Natural killer cell (primary cell): ENCODE data around the gene GYPB. TPM values are rescaled to one million over a fixed set of nuclear protein-coding genes. Genes with fewer than 3 reads are reported as not detected.
"Not testable (repeated sequence)": the region's sequence is repeated elsewhere in the genome, so short reads cannot be mapped to it uniquely, and the experiment has no call there.

Experiments used
- ATAC-seq, 3 donors: fragments of 150-1000 bp in 2 of 3; fragments of 200-7000 bp in 1 of 3; cut with Tn5 transposase; 1 replicate in 1 of 3; 2 replicates in 2 of 3; pipeline ENCODE4 v1.10.0; 2021; ENCODE audit warnings: mild to moderate bottlenecking in 2 of 3, moderate library complexity in 2 of 3
- DNase-seq, 2 donors: peaks; one replicate each; pipeline versions ENCODE4 v3.0.0 to v3.0.0-alpha.2; 2013 to 2021; ENCODE audit warnings: mixed read lengths in 1 of 2
- H3K27ac ChIP-seq: one replicate; pipeline ENCODE4 v1.5.1; 2013; ENCODE audit warnings: mild to moderate bottlenecking, low read length
- H3K27me3 ChIP-seq: one replicate; pipeline ENCODE4 v1.6.1; 2013; ENCODE audit warnings: low read length; ENCODE audit not compliant: control insufficient read depth, insufficient read depth
- H3K36me3 ChIP-seq: one replicate; pipeline ENCODE4 v1.6.1; 2013; ENCODE audit warnings: low read length; ENCODE audit not compliant: control insufficient read depth, insufficient read depth
- H3K4me1 ChIP-seq: one replicate; pipeline ENCODE4 v1.6.1; 2013; ENCODE audit warnings: low read length; ENCODE audit not compliant: control insufficient read depth, insufficient read depth
- H3K4me3 ChIP-seq: one replicate; pipeline ENCODE4 v1.5.1; 2013; ENCODE audit warnings: low read length
- H3K9me3 ChIP-seq: one replicate; pipeline ENCODE4 v1.6.1; 2013; ENCODE audit warnings: low read length; ENCODE audit not compliant: control insufficient read depth, insufficient read depth
- H3K27ac Mint-ChIP-seq, 2 donors: one replicate each; pipeline ENCODE4 v1.8.0; 2022; ENCODE audit warnings: mild to moderate bottlenecking in 2 of 2, mixed read lengths in 2 of 2, moderate library complexity in 1 of 2
- H3K27me3 Mint-ChIP-seq, 2 donors: one replicate each; pipeline ENCODE4 v1.8.0; 2022; ENCODE audit warnings: low read depth in 2 of 2, mixed read lengths in 2 of 2
- H3K36me3 Mint-ChIP-seq: one replicate; pipeline ENCODE4 v1.8.0; 2022; ENCODE audit warnings: mixed read lengths
- H3K4me1 Mint-ChIP-seq, 2 donors: one replicate each; pipeline ENCODE4 v1.8.0; 2022; ENCODE audit warnings: mixed read lengths in 2 of 2
- H3K4me3 Mint-ChIP-seq: one replicate; pipeline ENCODE4 v1.8.0; 2022; ENCODE audit warnings: mild to moderate bottlenecking, moderate library complexity, mixed read lengths
- H3K9me3 Mint-ChIP-seq, 2 donors: one replicate each; pipeline ENCODE4 v1.8.0; 2022; ENCODE audit warnings: mixed read lengths in 2 of 2
- WGBS: methylation state at CpG from one replicate; pipeline ENCODE4 v1.1.7; 2013; ENCODE audit warnings: missing lambda C conversion rate; ENCODE audit not compliant: insufficient coverage; 5-methylcytosine and 5-hydroxymethylcytosine counted together
- intact Hi-C: fragments of 100-400 bp; cut with micrococcal nuclease; formaldehyde crosslinking; loops from one replicate; pipeline ENCODE4 v1.14.2; 2022
- total RNA-seq, 4 donors: library from RNA; stranded (reverse); fragments of 120-200 nt in 1 of 4; gene quantifications; one replicate each; pipeline versions ENCODE4 v1.2.3 to v1.2.4, GENCODE V29; 2013 to 2022

The GYPB gene
- total RNA-seq, 3 donors from 2014 or later (not counting 1 experiment from before 2014, with no cell fraction given), result not detected

DNA sequence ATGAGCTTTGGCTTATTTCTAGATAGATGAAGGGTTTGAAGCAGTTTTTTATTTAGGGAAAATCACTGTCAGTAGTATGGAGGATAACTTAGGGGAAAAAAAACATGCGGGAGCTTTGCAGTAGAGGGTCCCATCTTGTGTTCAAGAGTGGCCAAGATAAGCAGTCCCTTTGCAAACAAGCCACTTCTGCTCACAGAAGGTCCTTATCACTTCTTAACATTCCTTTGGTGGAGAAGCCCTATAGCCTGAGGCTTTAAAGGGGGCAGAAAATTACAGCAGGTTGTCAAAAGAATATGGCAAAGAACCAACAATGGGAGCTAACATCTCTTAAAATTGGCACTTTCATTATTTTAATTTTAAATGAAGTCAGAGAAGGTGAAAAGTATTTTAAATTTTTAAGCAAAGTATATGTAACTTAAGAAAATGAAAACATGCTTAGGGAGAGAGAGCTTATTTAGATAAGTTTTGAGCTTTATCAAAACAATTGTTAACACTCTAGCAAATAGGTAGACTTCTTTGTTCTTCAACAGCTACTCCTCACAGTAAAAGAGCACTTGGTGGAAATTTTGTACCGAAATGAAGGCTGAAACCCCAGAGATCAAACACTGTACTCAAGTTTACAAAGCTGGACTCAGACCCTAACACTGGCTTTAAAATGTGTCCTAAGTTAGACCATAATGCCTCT lies 15.8 kb downstream of the GYPB start:
- H3K36me3 ChIP-seq, H3K27me3 Mint-ChIP-seq, ATAC-seq, H3K4me1 Mint-ChIP-seq, H3K27ac ChIP-seq, H3K4me3 ChIP-seq, H3K27ac Mint-ChIP-seq, H3K27me3 ChIP-seq, H3K4me3 Mint-ChIP-seq, H3K4me1 ChIP-seq, H3K36me3 Mint-ChIP-seq, intact Hi-C loops, H3K9me3 ChIP-seq, H3K9me3 Mint-ChIP-seq, DNase-seq: not testable (repeated sequence)
- 86% methylated on average over 2 of the region's 2 CpGs for WGBS

- H3K9me3 Mint-ChIP-seq, ATAC-seq, H3K27ac Mint-ChIP-seq, H3K27ac ChIP-seq, H3K4me3 Mint-ChIP-seq, H3K4me3 ChIP-seq, H3K36me3 Mint-ChIP-seq, H3K27me3 Mint-ChIP-seq, DNase-seq, H3K4me1 ChIP-seq, H3K27me3 ChIP-seq, H3K4me1 Mint-ChIP-seq, H3K36me3 ChIP-seq, H3K9me3 ChIP-seq, intact Hi-C loops: not testable (repeated sequence)
- WGBS, result 82% methylated on average over 3 of the region's 6 CpGs
Observed at GRCh38 chr4:144000331-144000995, 18.7 kb downstream of the GYPB start.

DNA sequence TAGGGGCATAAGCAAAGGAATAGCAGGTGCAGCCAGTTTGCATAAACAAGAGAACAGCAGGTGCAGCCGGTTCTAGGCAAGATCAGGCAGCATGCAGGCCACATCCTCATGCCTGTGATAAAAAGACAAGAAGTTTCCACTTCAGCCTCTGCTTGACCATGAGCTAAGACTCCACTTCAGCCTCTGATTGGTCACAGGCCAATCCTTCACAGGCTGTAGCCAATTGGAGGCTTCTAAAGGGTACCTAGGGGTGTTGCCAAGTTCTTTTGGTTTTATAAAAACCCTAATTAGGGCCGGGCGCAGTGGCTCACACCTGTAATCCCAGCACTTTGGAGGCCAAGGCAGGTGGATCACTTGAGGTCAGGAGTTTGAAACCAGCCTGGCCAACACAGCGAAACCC lies 23.0 kb downstream of the GYPB start:
- H3K27me3 ChIP-seq, H3K4me3 Mint-ChIP-seq, H3K27ac Mint-ChIP-seq, ATAC-seq, H3K36me3 Mint-ChIP-seq, DNase-seq, H3K9me3 Mint-ChIP-seq, H3K4me1 Mint-ChIP-seq, H3K4me1 ChIP-seq, H3K36me3 ChIP-seq, H3K4me3 ChIP-seq, intact Hi-C loops, H3K27ac ChIP-seq, H3K27me3 Mint-ChIP-seq, H3K9me3 ChIP-seq: not testable (repeated sequence)
- 92% methylated on average over 4 of the region's 4 CpGs for WGBS

GRCh38 chr4:143991761-143992160 lies 27.4 kb downstream of the GYPB start:
- H3K27me3 Mint-ChIP-seq, H3K4me1 ChIP-seq, H3K27ac Mint-ChIP-seq, DNase-seq, ATAC-seq, H3K9me3 Mint-ChIP-seq, H3K4me3 ChIP-seq, H3K4me3 Mint-ChIP-seq, H3K4me1 Mint-ChIP-seq, H3K27ac ChIP-seq, H3K36me3 ChIP-seq, H3K27me3 ChIP-seq, H3K36me3 Mint-ChIP-seq, intact Hi-C loops, H3K9me3 ChIP-seq: not testable (repeated sequence)
- WGBS, result no CpG with 5 or more reads among the region's 1 CpG

DNA sequence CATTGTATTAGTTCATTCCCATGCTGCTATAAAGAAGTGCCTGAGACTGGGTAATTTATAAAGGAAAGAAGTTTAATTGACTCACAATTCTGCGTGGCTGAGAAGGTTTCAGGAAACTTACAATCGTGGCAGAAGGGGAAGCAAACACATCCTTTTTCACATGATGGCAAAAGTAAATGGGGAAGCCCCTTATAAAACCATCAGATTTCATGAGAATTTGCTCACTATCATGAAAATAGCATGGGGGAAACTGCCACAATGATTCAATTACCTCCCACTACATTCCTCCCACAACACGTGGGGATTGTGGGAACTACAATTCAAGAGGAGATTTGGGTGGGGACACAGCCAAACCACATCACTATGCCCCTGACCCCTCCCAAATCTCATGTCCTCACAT lies 28.5 kb downstream of the GYPB start:
- H3K4me1 Mint-ChIP-seq, H3K4me3 Mint-ChIP-seq, H3K4me3 ChIP-seq, H3K9me3 Mint-ChIP-seq, ATAC-seq, H3K4me1 ChIP-seq, intact Hi-C loops, H3K27ac Mint-ChIP-seq, H3K9me3 ChIP-seq, H3K36me3 ChIP-seq, H3K27me3 ChIP-seq, H3K27me3 Mint-ChIP-seq, H3K36me3 Mint-ChIP-seq, H3K27ac ChIP-seq, DNase-seq: not testable (repeated sequence)
- WGBS, result no CpG with 5 or more reads among the region's 3 CpGs
